Measurements from ENCODE around the gene ARHGEF12.
"Not testable (repeated sequence)": the region's sequence is repeated elsewhere in the genome, so short reads cannot be mapped to it uniquely, and the experiment has no call there.

ARHGEF12 gene

DNA sequence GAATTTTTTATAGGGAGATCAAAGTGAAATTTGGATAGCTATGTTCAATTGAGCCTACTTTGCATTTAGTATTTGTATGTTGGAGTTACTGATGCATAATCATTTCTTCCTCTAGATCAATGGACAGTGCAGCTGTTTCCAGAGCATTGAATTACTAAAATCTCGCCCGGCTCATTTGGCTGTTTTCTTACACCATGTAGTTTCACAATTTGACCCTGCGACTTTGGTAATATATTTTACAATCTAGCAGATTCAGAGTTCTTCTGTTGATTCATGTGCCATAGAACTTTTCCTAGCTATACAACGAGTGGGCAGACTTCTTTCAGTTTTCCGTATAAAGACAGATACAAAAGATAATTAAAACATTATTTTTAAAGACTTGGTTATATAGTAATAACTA lies 105.4 kb downstream of the ARHGEF12 start:
- DNase-seq = no peak

DNA sequence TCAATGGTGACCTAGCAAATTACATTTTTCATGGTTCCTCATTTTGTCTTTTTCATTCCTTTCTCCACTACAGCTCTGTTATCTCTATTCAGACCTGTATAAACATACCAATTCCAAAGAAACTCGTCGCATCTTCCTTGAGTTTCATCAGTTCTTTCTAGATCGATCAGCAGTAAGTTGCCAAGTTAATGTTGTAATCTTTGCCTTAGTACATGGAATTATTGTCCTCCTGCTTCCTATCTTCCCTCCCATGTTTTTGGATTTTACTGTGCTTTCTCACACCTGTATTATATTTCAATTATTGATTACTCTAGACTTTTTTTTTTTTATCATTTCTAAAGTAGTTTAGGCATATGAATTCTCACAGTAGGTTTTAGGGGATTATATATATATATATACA lies 105.8 kb downstream of the ARHGEF12 start:
- no peak for DNase-seq

DNA sequence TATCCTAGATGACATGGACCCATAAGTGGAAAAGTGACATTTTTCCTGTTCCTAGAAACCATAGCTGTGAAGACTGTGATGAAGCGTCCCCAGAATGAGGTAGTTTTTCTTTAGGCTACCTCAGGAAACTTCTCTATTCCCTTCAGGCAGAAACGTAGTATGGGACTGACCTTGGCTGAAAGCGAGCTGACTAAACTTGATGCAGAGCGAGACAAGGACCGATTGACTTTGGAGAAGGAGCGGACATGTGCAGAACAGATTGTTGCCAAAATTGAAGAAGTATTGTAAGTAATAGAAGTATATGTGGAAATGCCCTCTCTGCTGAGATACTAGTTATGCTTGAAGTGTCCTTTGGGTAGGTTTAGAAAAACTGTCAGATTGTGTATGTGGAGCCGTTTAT lies 110.6 kb downstream of the ARHGEF12 start:
- DNase-seq = no peak

DNA sequence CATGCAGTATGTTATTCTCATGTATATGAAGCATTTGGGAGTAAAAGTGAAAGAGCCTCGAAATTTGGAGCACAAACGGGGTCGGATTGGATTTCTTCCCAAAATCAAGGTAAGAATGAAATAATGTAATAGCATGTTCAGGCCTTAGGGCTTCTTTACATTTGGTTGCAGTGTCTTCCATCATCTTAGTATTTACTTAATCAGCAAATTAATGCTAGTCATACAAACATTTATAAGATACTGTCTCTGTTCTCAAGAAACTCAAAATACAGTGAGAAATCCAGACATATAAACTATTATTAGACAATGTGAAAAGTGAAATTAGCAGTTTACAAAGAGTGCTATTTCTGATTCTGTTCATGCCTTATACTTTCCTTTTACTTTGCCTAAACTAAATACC lies 112.0 kb downstream of the ARHGEF12 start:
- no peak for DNase-seq

DNA sequence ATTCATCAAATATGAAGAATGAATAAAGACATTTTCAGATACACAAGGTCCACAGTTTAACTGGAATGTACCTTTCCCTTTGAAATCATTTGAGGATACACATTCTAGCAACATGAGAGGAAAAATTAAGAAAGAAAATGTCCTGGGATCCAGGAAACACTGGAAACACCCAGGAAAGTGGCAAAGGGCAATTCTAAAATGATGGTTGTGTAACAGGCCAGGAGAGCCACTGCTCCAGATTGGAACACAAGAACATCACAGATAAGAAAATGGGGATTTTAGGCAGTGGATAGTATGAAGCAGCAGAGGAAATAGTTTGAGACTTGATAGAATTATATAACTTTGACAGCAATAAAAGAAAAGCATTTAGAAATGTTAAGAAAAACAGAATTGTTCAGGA lies 119.3 kb downstream of the ARHGEF12 start:
- no peak for DNase-seq

- no peak for DNase-seq
Observed at GRCh38 chr11:120457996-120458395, 121.8 kb downstream of the ARHGEF12 start.

GRCh38 chr11:120462825-120463224 lies 126.6 kb downstream of the ARHGEF12 start:
- DNase-seq = no peak

DNA sequence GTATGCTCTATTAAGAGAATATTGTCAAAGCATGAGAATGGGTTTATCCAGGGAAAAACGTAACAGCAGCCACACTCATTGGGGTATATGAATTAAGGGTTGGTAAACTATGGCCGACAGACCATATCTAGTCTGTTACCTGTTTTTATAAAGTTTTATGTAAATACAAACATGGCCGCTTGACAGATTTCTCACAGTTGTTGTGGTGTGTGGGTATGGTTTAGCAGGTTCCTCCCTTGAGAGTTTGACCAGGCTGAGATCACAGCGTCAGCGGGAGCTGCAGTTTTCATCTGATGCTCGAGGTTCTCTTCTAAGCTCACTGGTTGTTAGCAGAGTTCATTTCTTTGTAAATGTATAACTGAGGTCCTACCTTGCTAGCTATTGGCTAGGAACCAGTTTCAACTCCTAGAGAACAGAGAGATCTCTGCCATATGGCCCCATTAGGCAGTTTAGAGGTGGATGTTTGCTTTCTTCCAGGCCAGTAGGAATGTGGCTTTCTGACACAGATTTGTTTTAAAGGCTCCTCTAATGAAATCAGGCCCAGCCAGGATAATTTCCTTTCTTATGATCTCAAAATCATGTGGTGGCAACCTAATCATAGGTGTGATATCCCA lies 129.8 kb downstream of the ARHGEF12 start:
- DNase-seq = no peak

GRCh38 chr11:120467627-120468026 lies 131.4 kb downstream of the ARHGEF12 start:
- no peak for DNase-seq

DNA sequence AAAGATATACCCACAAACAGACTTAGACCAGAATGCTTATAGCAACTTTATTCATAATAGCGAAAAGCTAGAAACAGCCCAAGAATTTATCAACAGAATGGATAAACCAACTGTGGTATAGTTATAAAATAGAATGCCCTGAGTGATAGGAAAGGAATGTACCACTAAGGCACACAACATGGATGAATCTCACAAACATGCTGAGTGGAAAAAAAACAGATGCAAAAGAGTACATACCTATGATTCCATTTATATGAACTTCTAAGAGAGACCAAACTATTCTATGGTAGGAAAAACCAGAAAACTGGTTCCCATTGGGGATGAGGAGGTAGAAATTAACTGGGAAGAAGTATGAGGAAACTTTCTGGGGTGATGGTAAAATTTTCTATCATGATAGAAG lies 134.9 kb downstream of the ARHGEF12 start:
- DNase-seq = no peak

DNA sequence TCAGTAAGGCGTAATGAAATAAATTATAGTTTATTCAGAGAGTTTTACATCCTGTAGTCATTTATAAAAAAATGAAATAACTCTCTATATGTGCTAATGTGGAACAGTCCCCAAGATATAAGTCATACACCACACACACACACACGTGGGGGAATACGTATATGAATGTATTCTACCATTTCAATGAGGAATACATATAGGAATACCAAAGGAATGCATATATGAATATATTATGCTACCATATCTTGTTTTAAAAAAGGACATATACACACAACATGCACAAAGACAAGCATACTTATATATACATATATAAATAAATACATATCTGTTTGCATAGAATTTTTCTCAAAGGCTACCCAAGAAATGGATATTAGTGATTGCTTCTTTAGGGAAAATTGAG lies 135.8 kb downstream of the ARHGEF12 start:
- DNase-seq = no peak

DNA sequence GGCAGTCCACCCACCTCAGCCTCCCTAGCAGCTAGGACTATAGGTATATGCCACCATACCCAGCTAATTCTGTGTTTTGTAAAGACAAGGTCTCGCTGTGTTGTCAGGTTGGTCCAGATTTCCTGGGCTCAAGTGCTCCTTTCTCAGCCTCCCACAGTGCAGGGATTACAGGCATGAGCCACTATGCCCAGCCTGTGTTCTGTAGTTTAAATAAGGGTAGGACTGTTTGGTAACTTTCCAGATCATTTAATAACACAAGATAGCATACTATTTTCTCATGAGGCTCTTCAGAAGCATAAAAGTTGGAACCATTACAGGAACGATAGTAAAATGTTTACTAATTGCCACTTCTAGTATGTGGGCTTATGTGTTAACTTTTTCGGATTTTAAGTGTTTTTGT lies 137.3 kb downstream of the ARHGEF12 start:
- DNase-seq = no peak

DNA sequence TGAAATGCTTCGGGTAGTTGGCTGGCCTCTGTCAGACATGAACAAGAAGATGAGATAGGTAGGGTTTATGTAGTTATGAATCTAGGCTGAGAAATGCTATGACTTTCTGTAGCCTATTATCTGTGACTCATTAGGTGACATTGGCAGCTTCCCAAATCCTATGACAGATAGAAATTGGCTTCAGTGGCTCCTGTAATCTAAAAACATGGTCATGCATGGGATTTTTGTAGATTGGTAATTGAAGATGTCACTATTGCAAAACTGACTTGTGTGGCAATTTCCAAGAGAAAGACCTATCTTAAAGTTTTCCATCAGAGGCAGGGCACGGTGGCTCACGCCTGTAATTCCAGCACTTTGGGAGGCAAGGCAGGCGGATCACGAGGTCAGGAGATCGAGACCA lies 145.9 kb downstream of the ARHGEF12 start:
- no peak for DNase-seq

DNA sequence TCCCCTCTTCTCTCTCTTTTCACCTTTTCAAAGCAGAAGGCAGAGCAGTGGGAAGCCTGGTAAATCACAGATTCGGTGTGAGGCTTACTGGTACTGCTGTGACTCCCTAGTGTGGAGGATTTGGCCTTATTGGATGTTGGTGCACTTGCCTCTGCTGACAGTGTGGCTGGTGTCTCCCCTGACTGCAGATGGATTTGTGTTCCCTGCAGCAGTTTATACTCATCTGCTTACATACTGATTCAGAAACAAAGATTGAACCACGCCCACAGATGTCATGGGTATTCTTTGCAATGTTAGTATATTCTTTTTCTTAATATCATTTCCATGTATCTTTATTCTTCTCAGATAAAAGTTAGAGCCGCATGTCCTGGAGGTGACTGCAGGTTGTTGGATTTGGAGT lies 148.5 kb downstream of the ARHGEF12 start:
- no peak for DNase-seq

DNA sequence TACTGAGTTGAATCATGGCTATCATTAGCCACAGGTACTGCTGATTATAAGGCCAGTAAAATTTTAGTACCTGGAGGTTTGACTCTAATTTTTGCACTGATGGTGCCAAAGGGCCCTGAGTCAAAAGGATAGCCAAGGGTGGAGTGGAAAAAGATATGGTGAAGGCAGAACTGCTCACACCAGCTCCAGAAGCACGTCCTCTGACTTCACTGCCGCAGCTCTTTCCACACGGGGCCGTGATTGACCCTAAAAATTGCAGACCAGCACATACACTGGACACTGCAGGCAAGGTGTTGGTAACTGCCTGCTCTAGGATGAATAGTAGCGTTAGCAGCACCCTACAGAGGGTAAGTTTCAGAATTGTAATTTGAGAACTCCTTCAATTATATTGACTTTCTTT lies 149.9 kb downstream of the ARHGEF12 start:
- DNase-seq = no peak

DNA sequence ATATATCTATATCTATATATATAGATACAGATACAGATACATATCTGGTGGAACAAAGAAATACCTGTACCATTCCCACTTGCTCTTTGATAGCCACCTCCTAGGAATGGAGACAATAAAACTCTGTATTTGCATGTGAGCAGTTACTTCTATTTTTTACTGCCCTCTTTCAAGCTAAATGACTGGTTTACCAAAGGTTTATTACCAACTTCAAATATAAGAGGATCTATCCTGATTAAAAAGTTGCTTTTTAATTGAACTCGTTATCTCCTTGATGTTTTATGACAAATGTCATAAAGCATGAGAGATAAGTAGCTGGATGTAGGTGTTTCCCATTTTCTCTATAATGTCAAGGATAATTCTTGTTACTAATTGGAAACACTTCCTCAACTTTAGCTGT lies 153.6 kb downstream of the ARHGEF12 start:
- DNase-seq = no peak

GRCh38 chr11:120492486-120492885 lies 156.3 kb downstream of the ARHGEF12 start:
- DNase-seq = no peak

GRCh38 chr11:120494595-120494994 lies 158.4 kb downstream of the ARHGEF12 start:
- DNase-seq = no peak

- DNase-seq = no peak
Observed at GRCh38 chr11:120499088-120499487, 162.9 kb downstream of the ARHGEF12 start.

DNA sequence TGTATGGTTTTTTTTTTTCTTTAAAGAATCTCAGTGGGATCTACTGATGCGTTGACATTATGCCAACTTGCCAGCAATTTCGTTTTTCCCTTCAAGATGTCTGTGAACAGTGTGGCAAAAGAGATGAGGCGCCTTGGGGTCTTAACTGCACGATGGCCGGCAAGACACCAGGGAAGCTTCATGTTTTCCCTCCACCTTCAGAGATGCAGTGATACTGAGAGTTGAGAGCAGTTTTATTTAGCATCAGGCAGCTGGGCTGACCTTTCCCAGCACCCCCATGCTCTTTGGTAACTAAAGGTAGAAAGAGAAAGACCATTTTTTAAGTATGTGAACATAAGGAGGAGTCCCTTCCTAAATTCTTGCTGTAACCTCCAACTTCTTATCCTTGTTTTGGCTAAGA lies 163.6 kb downstream of the ARHGEF12 start:
- no peak for DNase-seq

- no peak for DNase-seq
Observed at GRCh38 chr11:120500414-120501071, 164.3 kb downstream of the ARHGEF12 start.

GRCh38 chr11:120501440-120501839 lies 165.2 kb downstream of the ARHGEF12 start:
- no peak for DNase-seq

DNA sequence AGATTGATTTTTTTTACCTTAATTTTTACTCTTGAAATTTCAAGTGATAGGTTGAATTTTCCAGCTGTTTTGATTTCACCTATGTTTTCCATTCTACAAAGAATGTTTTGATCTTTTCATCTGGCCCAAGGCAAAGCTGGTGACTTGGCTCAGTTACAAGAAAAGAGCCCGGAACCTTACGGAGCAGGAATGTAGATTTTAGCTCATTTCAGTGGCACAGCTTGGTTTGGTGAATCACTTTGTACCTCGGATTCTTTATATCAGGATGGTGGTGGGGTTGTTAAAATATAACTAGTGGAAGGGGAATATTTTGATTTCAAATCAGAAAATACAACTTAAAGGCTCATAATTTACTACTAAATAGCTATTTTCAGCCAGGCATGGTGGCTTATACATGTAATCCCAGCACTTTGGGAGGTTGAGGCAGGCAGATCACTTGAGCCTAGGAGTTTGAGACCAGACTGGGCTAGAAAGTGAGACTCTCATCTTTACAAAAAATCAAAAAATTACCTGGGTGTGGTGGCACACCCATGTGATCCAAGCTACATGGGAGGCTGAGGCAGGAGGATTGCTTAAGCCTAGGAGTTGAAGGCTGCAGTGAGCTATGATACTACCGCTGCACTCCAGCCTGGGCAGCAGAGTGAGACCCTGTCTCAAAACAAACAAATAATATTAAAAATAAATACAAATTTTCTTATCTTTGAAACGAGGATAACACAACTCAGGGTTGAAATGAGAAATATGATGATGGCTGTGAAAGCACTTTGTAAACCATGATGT lies 166.0 kb downstream of the ARHGEF12 start:
- no peak for DNase-seq

DNA sequence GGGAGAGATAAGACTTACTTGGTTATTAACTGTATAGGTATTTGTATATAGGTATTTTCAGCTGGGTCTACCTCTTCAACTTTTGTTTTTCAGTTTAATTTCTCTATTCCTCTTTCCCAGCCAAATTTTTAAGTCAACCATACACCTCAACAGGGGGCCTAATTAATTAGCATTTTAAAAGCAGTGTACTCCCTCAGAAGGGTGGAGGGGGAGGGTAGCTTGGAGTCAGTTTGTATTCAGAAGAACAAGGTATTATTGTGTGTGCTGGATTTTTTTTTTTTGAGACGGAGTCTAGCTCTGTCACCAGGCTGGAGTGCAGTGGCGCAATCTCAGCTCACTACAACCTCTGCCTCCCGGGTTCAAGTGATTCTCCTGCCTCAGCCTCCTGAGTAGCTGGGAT lies 167.3 kb downstream of the ARHGEF12 start:
- DNase-seq = not testable (repeated sequence)
